KBM-7 (cell line): ENCODE measurements around the gene GNAT1.
"Not testable (repeated sequence)": the region's sequence is repeated elsewhere in the genome, so short reads cannot be mapped to it uniquely, and the experiment has no call there.

Experiments used
- DNase-seq: peaks from one replicate; pipeline ENCODE4 v3.0.0-alpha.2; 2015
- in situ Hi-C: fragments of 300-500 bp; cut with MboI; formaldehyde crosslinking; loops from 2 replicates; pipeline ENCODE4 v1.14.3; 2020; ENCODE audit warnings: low sequenced_read_pairs, low pct_unique_long_range_greater_than_20kb, mixed read lengths

GNAT1 gene

GRCh38 chr3:50211930-50212329, 20.5 kb downstream of the GNAT1 start:
- peak; percentile 41 for DNase-seq
- in situ Hi-C loops, result no loop called here

- no peak for DNase-seq
- in situ Hi-C loops, result no loop called here
Measured at GRCh38 chr3:50212502-50212901, 21.1 kb downstream of the GNAT1 start.

- in situ Hi-C loops, result no loop called here
- DNase-seq, result no peak
Measured at GRCh38 chr3:50212971-50213370, 21.6 kb downstream of the GNAT1 start.

DNA sequence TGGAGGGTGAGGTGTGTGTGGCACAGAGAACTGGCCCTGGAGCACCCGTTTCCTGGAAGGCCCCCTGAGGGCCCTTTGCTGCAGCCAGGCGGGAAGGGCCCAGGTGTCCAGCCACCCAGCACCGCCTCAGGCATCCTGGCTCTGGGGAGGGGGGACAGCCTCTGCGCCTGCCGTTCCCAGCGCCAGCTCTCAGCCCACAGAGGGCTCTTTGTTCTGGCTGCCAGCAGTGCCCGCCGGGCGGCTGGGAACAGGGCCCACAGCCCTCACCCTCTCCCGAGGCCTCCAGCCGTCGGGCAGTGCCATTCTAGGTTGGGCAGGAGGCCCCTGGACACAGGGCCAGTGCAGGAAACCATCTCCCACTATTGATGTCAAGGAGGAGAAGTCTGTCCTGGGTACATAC, 22.0 kb downstream of the GNAT1 start:
- in situ Hi-C loops, result no loop called here
- no peak for DNase-seq

- in situ Hi-C loops, result no loop called here
- no peak for DNase-seq
Measured at GRCh38 chr3:50214824-50215223, 23.4 kb downstream of the GNAT1 start.

DNA sequence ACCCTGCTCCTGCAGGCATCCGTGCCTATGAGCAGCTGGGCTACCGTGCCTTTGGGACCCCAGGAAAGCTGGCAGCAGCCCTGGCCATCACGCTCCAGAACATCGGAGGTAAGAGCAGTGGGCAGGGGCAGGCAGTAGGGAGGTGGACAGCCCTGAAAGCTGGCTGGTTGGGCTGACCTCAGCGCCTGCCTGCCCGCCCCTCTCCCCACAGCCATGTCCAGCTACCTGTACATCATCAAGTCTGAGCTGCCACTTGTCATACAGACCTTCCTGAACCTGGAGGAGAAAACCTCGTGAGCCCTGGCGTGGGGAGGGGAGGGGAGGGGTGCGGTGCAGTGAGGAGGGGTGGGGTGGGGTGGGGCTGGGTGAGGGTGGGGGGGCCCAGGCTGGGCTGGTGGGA, 24.1 kb downstream of the GNAT1 start:
- in situ Hi-C loops, result no loop called here
- no peak for DNase-seq

DNA sequence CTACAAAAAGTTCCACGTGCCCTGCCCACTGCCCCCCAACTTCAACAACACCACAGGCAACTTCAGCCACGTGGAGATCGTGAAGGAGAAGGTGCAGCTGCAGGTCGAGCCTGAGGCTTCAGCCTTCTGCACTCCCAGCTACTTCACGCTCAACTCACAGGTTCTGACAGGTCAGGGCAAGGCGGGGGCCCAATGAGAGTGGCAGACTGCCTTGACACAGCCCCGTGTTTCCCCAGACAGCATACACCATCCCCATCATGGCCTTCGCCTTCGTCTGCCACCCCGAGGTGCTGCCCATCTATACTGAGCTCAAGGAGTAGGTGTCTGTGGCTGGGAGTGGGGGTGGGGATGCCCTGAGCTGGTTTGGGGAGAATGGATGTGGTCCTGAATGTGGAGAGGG, 26.3 kb downstream of the GNAT1 start:
- in situ Hi-C loops, result no loop called here
- no peak for DNase-seq

DNA sequence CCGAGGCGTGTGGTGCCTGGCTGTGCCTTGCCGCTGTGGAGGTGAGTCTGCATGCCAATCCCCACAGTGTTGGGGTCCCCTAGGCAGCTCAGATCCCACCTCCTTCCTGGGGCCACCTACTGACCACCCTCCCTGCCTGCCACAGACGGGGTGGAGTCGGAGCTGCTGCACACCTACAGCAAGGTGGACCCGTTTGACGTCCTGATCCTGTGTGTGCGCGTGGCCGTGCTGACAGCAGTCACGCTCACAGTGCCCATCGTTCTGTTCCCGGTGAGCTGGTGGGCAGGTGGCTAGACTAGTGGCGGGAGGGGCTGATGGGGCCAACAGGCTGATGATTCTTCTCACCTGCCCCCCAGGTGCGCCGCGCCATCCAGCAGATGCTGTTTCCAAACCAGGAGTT, 27.0 kb downstream of the GNAT1 start:
- no peak for DNase-seq
- in situ Hi-C loops, result no loop called here

DNA sequence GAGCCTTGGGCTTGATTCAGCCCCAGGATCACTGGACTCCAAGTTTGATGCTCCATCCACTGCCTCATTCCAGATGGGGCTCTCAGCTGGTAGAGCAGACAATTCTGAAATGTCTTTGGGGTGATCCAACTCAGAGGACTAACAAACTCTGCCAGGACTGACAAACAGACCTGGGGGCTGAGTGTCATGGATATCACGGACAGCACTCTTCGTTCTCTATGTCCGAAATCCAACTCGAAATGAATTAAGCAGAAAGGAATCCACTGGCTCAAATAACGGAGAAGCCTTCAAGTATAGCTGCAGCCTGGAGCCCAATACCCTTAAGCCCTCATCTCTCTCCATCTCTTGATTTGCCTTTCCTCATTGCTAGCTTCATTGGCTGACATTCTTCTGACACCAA, 27.9 kb downstream of the GNAT1 start:
- no peak for DNase-seq
- in situ Hi-C loops, result no loop called here

DNA sequence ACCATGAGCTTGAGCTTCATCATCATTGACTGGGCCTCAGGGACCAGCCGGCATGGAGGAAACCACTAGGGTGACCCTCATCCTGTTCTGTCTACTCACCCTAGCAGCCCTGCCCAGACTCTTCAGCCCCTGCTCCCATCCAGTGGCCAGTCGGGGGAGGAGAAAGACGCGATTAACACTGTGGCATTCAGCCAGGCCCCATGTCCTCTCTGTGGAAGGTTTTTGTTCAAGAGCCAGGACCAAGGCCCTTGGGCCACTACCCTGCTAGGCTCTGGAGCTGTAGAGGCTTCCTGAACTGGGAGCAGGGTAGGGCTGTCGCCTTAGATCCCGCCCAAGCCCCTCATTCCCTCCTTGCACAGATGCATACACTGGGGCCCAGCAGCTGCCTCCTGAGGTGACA, 28.7 kb downstream of the GNAT1 start:
- no peak for DNase-seq
- in situ Hi-C loops, result no loop called here

DNA sequence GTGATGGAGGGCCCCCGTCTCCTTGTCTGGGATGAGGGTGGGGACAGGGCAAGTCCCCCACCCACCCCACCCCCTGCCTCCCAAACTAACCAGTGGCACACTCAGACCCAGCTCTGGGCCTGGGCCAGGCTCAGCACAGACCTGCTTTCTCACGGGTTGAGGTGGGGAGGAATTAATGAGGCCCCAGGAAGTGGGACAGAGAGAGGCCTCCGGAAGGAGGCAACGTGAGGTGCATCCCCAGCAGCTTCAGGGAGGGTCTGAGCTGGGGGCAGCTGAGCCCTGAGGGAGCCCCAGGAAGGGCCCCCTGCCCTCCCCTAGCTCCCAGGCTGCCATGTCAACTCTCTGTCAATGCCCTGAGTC, 29.6 kb downstream of the GNAT1 start:
- in situ Hi-C loops, result no loop called here
- DNase-seq, result no peak

- in situ Hi-C loops, result no loop called here
- no peak for DNase-seq
Measured at GRCh38 chr3:50221411-50222168, 30.2 kb downstream of the GNAT1 start.

- in situ Hi-C loops, result no loop called here
- DNase-seq, result no peak
Measured at GRCh38 chr3:50222169-50222528, 30.7 kb downstream of the GNAT1 start.

GRCh38 chr3:50224639-50225038, 33.2 kb downstream of the GNAT1 start:
- in situ Hi-C loops, result no loop called here
- no peak for DNase-seq

GRCh38 chr3:50226888-50227389, 35.5 kb downstream of the GNAT1 start:
- peak; percentile 42 for DNase-seq
- in situ Hi-C loops, result no loop called here

GRCh38 chr3:50227390-50228183, 36.2 kb downstream of the GNAT1 start:
- peak; percentile 94 for DNase-seq
- in situ Hi-C loops, result no loop called here

DNA sequence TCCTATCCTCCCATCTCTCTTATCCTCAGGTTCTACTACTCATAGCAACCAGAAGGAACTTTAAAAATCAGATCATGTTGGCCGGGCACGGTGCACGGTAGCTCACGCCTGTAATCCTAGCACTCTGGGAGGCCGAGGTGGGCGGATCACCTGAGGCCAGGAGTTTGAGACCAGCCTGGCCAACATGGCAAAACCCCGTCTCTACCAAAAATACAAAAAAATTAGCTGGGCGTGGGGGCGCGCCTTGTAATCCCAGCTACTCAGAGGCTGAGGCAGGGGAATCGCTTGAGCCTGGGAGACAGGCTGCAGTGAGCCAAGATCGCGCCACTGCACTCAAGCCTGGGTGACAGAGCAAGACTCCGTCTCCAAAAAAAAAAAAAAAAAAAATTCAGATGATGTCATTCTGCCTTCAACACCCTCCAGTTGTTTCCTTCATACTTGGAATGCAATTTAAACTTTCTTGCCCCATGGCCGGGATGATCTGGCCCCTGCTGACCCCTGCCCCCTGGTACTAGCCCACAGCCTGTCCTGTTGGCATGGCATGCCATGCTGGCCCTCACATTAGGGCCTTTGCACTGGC, 36.9 kb downstream of the GNAT1 start:
- peak; percentile 30 for DNase-seq
- in situ Hi-C loops, result not testable (repeated sequence)

- in situ Hi-C loops, result no loop called here
- DNase-seq, result no peak
Measured at GRCh38 chr3:50229490-50229889, 38.1 kb downstream of the GNAT1 start.

DNA sequence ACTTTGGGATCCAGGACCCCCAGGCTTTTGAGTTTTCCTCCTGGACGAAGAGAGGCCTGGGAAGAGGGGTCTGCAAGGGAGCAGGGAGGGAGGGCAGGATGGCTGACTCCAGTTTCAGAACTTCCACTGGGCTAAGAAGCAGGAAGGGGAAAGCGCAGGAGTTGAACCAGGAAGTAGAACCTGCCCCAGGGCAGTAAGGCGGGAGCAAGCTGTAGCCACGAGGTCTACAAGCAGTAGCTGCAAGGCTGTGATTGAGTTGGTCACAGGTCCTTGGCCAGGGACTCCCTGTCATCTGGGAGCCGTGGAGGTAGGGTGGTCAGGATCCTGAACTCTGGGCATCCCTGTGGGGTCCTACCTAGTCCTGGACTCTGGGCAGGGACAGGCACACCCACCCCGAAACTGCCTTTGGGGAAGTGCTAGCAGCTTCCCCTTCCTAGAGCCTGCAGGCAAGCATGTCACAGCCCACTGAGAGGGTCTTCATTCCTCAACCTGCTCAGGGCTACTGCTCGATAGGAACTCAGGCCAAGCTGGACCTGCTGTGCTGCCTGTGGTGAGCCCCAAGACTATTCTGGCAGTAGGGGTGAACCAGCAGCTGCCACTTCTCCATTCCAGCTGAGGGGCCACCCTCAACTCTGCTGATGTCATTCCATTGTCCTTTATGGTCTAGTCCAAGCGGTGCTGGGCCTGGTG, 38.8 kb downstream of the GNAT1 start:
- no peak for DNase-seq
- in situ Hi-C loops, result no loop called here

DNA sequence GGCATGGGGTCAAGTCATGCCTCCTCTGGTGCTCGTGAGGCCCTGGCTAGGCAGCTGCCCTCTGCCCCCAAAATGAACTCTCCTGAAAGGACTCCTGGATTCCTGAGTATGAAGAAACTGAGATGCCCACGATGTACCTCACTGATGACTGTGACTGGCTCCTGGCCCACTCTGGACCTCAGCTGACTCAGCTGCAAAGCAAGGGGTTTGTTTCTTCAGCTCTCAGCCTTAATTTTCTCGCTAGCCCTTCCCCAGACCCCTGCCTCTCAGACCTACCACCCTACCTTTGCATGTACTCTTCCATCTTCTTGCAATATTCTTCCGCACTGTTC, 39.4 kb downstream of the GNAT1 start:
- no peak for DNase-seq
- in situ Hi-C loops, result no loop called here
